GM12891 (cell line): ENCODE results near the gene FXYD2.

Experiments
- DNase-seq: peaks from one replicate; pipeline ENCODE4 v3.0.0; 2011; ENCODE audit warnings: low spot score; ENCODE audit not compliant: insufficient read length
- FAIRE-seq: peaks from 2 replicates; lab custom pipeline; 2011; peaks lifted over from hg19 to GRCh38; lab: Jason Lieb, UNC
- PAX5 ChIP-seq: IDR thresholded peaks from 2 replicates; pipeline ENCODE4 v1.6.1; 2011; ENCODE audit warnings: low read length, moderate library complexity, mild to moderate bottlenecking; ENCODE audit not compliant: insufficient read depth, severe bottlenecking
- POLR2A ChIP-seq: IDR thresholded peaks from 2 replicates; pipeline ENCODE4 v1.6.1; 2011; ENCODE audit warnings: low read depth, low read length, control low read depth
- POLR2AphosphoS5 ChIP-seq: IDR thresholded peaks from 2 replicates; pipeline ENCODE4 v1.6.1; 2011; ENCODE audit warnings: low read depth, low read length, control low read depth
- POU2F2 ChIP-seq: IDR thresholded peaks from 2 replicates; pipeline ENCODE4 v1.6.1; 2011; ENCODE audit warnings: low read depth, mild to moderate bottlenecking, control low read depth, low read length, moderate library complexity
- SPI1 ChIP-seq: IDR thresholded peaks from 2 replicates; pipeline ENCODE4 v1.6.1; 2011; ENCODE audit warnings: low read depth, low read length, control low read depth
- TAF1 ChIP-seq: IDR thresholded peaks from 2 replicates; pipeline ENCODE4 v1.6.1; 2011; ENCODE audit warnings: low read depth, low read length, control low read depth

The FXYD2 gene

GRCh38 chr11:117830072-117830471, 5.5 kb upstream of the FXYD2 start:
- TF ChIP-seq POLR2A (no peak), POU2F2 (no peak), POLR2AphosphoS5 (no peak), PAX5 (no peak), TAF1 (no peak), SPI1 (no peak)
- DNase-seq (no peak), FAIRE-seq (no peak)

DNA sequence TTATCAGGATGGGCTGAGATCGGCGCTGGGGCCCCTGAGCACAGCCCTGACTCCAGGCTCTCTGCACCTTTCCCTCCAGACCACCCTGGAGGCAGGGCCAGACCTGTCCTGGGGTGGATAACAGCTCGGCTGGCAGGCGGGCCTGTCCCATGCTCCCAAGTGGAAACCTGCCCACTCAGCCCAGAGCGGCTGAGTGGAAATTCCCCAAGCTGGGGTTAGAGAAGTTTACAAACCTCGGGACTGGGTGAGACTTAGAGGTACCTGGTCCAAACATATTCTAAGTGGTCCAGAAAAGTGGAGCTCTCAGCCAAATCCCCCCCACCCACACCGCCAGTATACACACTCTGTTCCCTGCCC, 4.8 kb upstream of the FXYD2 start:
- FAIRE-seq (no peak), DNase-seq (no peak)
- no peak for TF ChIP-seq POLR2AphosphoS5
- TF ChIP-seq TAF1: no peak
- TF ChIP-seq SPI1: no peak
- TF ChIP-seq PAX5: no peak
- TF ChIP-seq POLR2A: no peak

DNA sequence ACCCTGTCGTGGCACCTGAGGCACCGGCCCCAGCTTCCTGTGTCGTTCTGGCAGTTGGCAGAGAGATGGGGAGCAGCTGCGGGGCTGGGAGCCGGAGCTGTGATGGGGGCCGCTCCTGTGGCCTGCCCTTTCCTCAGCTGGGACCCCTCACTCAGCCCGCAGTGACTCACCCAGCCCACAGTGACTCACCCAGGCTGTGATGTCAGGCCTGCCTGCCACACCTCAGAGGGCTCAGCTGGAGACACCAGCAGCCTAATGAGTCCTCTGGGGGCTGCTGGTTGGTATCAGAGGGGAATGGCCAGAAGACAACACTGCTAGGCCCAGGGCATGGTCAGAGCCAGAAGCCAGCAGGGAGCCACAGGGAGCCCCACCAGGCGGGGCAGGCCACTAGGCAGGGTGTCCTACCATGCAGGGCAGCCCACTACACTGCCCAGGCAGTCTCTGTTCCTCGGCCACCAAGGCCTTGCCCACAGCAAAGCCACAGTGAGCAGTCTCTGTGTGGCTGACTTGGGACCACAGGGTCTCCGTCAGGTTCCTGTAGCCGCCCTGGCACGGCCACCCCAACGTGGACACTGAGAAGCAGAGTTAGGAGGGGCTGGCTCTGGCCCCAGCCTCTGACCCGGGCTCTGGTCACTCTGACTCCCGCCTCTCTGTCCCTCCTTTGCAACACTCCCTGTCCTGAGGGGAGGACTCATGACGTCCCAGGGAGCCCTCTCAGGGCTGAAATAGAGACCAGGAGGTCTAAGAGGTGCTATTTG, 4.2 kb upstream of the FXYD2 start:
- no peak for TF ChIP-seq POLR2A
- TF ChIP-seq POLR2AphosphoS5: no peak
- TF ChIP-seq PAX5: no peak
- no peak for TF ChIP-seq POU2F2
- no peak for TF ChIP-seq TAF1
- TF ChIP-seq SPI1: no peak
- FAIRE-seq (no peak), DNase-seq (no peak)

DNA sequence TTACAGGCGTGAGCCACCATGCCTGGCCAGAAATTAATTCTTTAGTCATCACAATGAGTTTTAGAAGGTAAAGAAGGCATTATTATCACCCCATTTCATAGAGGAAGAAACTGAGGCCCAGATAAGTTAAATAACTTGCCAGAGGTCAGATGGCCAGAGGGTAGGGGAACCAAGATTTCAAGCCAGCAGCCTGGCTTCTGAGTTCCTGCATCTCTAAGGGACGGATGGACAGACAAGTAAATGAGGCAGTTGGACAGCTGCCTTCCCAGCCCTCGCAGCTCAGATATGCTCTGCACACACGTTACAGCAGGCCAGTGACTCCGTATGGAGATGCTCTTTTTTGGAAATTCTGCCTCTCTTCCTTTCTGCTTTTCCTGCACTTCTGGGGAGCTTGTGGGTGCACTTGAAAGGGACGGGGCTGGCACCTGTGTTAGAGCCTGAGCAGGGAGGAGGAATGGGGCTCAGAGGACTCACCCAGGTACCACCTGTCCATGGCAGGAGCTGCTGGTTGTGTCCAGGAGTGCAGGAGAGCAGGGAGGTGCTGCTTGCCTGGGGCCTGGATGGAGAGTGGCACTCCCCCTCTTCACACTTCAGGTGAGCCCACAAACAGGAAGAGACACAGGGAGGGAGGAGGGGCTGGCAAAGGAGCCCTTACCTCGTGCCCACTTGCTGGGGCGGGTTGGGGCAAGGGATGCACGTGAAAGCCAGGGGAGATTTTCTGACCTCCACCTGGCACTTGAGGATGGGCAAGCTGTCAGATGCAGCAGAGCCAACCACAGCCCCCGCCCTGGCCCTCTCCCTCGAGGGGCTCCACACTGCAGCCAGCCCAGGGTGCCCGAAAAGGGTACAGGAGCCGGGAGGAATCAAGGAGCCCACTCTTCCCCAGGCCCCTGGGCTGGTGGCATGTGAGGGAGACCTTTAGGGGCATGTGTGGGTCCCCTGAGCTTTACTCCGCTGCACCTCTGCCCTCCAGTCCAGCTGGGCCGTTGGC, 3.3 kb upstream of the FXYD2 start:
- TF ChIP-seq POLR2AphosphoS5: no peak
- no peak for TF ChIP-seq SPI1
- TF ChIP-seq TAF1: no peak
- no peak for TF ChIP-seq POLR2A
- TF ChIP-seq PAX5: no peak
- TF ChIP-seq POU2F2: no peak
- DNase-seq (no peak), FAIRE-seq (no peak)

- FAIRE-seq: no peak
- DNase-seq: no peak
- TF ChIP-seq TAF1 (no peak), POLR2AphosphoS5 (no peak)
Measured at GRCh38 chr11:117826832-117827231, 2.3 kb upstream of the FXYD2 start.

- DNase-seq (no peak), FAIRE-seq (no peak)
- no peak for TF ChIP-seq POLR2AphosphoS5
- TF ChIP-seq POLR2A: no peak
- no peak for TF ChIP-seq PAX5
- TF ChIP-seq TAF1: no peak
- TF ChIP-seq POU2F2: no peak
- no peak for TF ChIP-seq SPI1
Measured at GRCh38 chr11:117826190-117826570, 1.6 kb upstream of the FXYD2 start.

DNA sequence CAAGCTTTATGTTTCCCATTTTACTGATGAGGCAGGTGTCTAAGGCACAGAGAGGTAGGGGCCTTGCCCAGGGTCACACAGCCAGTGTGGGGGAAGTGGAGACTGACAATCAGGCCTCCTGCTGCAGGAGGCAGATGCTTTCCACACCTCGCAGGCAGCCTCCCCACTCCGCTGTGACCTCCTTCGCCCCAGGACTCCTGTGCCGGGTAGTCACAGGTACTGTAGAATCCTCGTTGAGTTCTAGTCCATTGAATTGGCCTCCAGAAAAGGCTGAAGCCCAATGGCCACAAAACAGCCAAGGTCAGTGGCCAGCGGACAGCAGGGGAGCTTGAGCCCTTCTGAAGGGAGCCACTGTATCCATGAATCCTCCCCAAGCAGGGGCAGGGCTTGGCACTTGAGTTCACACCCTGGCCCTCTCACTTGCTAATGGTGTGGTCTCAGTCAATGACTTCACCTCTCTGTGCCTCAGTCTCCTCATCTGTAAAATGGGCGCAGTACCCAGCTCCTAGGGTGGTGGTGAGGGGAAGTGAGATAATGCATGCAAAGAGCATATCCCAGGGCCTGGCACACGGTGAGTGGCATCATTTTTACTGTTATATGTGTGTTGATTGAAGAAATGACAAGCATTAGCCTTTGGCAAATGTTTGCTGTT, 1.1 kb upstream of the FXYD2 start:
- FAIRE-seq (no peak), DNase-seq (no peak)
- TF ChIP-seq POU2F2: no peak
- TF ChIP-seq POLR2A: no peak
- no peak for TF ChIP-seq POLR2AphosphoS5
- TF ChIP-seq TAF1: no peak
- TF ChIP-seq PAX5: no peak
- no peak for TF ChIP-seq SPI1

- DNase-seq (no peak), FAIRE-seq (no peak)
- TF ChIP-seq PAX5 (no peak), TAF1 (no peak), POLR2AphosphoS5 (no peak), POLR2A (no peak), POU2F2 (no peak), SPI1 (no peak)
Measured at GRCh38 chr11:117823946-117824420, 561 bp downstream of the FXYD2 start.

GRCh38 chr11:117823294-117823945, 1.1 kb downstream of the FXYD2 start:
- TF ChIP-seq TAF1 (no peak), SPI1 (no peak), POLR2A (no peak), PAX5 (no peak), POLR2AphosphoS5 (no peak), POU2F2 (no peak)

More at GRCh38 chr11:117823294-117823945, 1.1 kb downstream of the FXYD2 start:
- peak; percentile 66 for FAIRE-seq
- DNase-seq: no peak
